Ascending aorta (tissue), 2 donors: Measurements from ENCODE around the gene PSMD14. TPM values are rescaled to one million over a fixed set of nuclear protein-coding genes. Genes with fewer than 3 reads are reported as not detected.

Experiments
- DNase-seq, 2 donors: peaks; one replicate each; pipeline ENCODE4 v3.0.0-alpha.2; 2019; ENCODE audit warnings: low spot score in 2 of 2
- H3K27ac ChIP-seq, 2 donors: fragments of 200-600 bp; sonication (generic); one replicate each; pipeline ENCODE4 v1.5.1; 2016 to 2017; ENCODE audit warnings: mild to moderate bottlenecking in 1 of 2
- H3K27me3 ChIP-seq: fragments of 200-600 bp; sonication (generic); one replicate; pipeline ENCODE4 v1.5.1; 2017
- H3K36me3 ChIP-seq, 2 donors: fragments of 200-600 bp; sonication (generic); one replicate each; pipeline ENCODE4 v1.5.1; 2016
- H3K4me1 ChIP-seq, 2 donors: fragments of 200-600 bp; sonication (generic); one replicate each; pipeline ENCODE4 v1.5.1; 2016 to 2017; ENCODE audit warnings: mild to moderate bottlenecking in 1 of 2
- H3K4me3 ChIP-seq, 2 donors: fragments of 200-600 bp; sonication (generic); one replicate each; pipeline ENCODE4 v1.5.1; 2016 to 2017; ENCODE audit warnings: mild to moderate bottlenecking in 1 of 2
- H3K9me3 ChIP-seq, 2 donors: fragments of 200-600 bp; sonication (generic); one replicate each; pipeline ENCODE4 v1.5.1; 2016
- intact Hi-C: fragments of 100-400 bp; cut with DNase I; formaldehyde crosslinking; loops from one replicate; pipeline ENCODE4 v1.15.1; 2023
- total RNA-seq: library from RNA; depleted of rRNA; stranded (reverse); fragments of >200 nt; gene quantifications from one replicate; pipeline ENCODE4 v1.1.0, GENCODE V29; 2016
- TF ChIP-seq, protein P1 (sequence below), 3 experiments: fragments of 200-600 bp in 2 of 3; fragments of 450-650 bp in 1 of 3; sonication (generic) in 2 of 3; IDR thresholded peaks; one replicate each; pipeline ENCODE4 v1.5.1; 2016 to 2019; ENCODE audit warnings: antibody characterized with exemption in 3 of 3, mild to moderate bottlenecking in 1 of 3, moderate library complexity in 1 of 3

PSMD14 gene
- total RNA-seq, 1 donor from 2014 or later, result 238 TPM

DNA sequence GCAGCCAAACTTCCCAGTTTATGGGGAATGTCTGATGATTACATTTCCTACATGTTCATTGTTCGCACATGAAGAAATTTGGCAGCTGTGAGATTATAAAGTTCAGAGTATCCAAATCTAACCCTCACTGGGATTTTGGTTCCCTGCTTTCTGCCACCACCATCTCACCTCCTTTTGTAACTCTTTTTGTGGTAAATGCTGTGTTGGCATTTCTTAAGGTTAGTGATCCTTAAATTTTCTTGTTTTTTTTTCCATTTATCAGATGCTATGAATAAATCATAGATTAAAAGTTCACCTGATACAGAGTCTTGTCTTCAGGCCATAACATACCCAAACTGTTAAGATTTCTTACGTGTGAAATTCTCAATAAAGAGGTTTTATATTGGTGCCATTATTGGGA lies 99.4 kb downstream of the PSMD14 start:
- intact Hi-C loops, result no loop called here
- no peak for DNase-seq
- Histone ChIP-seq H3K4me1 (no peaks in the 10 kb centered on the region), H3K27me3 (no peaks in the 10 kb centered on the region), H3K27ac (no peak overlapping the region), H3K9me3 (no peaks in the 10 kb centered on the region), H3K4me3 (no peak overlapping the region), H3K36me3 (no peaks in the 10 kb centered on the region)
- TF ChIP-seq, protein P1, sequence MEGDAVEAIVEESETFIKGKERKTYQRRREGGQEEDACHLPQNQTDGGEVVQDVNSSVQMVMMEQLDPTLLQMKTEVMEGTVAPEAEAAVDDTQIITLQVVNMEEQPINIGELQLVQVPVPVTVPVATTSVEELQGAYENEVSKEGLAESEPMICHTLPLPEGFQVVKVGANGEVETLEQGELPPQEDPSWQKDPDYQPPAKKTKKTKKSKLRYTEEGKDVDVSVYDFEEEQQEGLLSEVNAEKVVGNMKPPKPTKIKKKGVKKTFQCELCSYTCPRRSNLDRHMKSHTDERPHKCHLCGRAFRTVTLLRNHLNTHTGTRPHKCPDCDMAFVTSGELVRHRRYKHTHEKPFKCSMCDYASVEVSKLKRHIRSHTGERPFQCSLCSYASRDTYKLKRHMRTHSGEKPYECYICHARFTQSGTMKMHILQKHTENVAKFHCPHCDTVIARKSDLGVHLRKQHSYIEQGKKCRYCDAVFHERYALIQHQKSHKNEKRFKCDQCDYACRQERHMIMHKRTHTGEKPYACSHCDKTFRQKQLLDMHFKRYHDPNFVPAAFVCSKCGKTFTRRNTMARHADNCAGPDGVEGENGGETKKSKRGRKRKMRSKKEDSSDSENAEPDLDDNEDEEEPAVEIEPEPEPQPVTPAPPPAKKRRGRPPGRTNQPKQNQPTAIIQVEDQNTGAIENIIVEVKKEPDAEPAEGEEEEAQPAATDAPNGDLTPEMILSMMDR (IDR thresholded peaks at IDR 0.05), result no peak

DNA sequence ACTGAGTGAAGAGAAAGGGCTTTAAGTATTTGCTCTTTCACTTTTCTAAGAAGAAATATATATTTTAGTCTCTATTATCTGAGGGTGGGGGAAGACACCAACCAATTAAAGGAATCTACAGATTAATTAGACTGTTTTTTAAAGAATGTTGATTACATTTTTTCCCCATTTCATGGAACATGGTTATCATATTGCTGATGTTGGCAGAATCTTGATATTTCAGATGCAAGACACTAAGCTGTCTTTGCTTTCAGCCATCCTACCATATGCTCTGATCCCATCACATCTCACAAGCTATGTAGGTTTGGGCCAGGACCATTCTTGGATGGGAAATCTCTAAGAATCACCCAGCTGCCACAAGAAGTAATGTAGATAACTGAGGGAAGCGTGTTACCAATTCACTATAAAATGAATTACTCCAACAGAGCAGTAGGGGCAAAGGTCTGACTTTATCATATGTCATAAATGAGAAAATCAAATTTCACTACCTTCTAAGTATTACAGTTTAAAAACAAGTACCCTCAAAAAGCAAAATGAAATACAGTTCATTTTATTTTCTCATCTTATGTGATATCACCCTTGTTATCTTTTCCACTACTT lies 101.2 kb downstream of the PSMD14 start:
- Histone ChIP-seq H3K27ac (no peak overlapping the region), H3K9me3 (no peaks in the 10 kb centered on the region), H3K36me3 (no peaks in the 10 kb centered on the region), H3K4me1 (no peaks in the 10 kb centered on the region), H3K4me3 (no peak overlapping the region), H3K27me3 (no peaks in the 10 kb centered on the region)
- intact Hi-C loops, result no loop called here
- TF ChIP-seq, protein P1 (IDR thresholded peaks at IDR 0.05), result no peak
- no peak for DNase-seq

- Histone ChIP-seq H3K4me3 (no peak overlapping the region), H3K4me1 (peaks cover 0 to 22% of the 10 kb centered on the region in 2 donors), H3K9me3 (no peaks in the 10 kb centered on the region), H3K27ac (no peak overlapping the region), H3K36me3 (no peaks in the 10 kb centered on the region), H3K27me3 (peaks cover 16% of the 10 kb centered on the region)
- TF ChIP-seq, protein P1 (IDR thresholded peaks at IDR 0.05), result no peak
- DNase-seq, result no peak
- intact Hi-C loops, result loop anchor here (5.0 kb wide), 1 partner anchor 105 kb away; the partner anchor contains the start of gene PSMD14
These were observed 104.1 kb downstream of the PSMD14 start for GRCh38 chr2:161412346-161412745.

GRCh38 chr2:161414042-161415033 lies 106.1 kb downstream of the PSMD14 start:
- Histone ChIP-seq H3K36me3 (no peaks in the 10 kb centered on the region), H3K4me3 (peak overlapping the region; percentile 47 to 66), H3K4me1 (peaks cover 3 to 31% of the 10 kb centered on the region in 2 donors), H3K9me3 (no peaks in the 10 kb centered on the region), H3K27ac (no peak overlapping the region), H3K27me3 (peaks cover 26% of the 10 kb centered on the region)
- DNase-seq, result no peak
- intact Hi-C loops, result loop anchor here (5.0 kb wide), 1 partner anchor 107 kb away; the partner anchor contains the start of gene PSMD14
- TF ChIP-seq, protein P1 (IDR thresholded peaks at IDR 0.05), result peak in 1 of 3 experiments; percentile 6

DNA sequence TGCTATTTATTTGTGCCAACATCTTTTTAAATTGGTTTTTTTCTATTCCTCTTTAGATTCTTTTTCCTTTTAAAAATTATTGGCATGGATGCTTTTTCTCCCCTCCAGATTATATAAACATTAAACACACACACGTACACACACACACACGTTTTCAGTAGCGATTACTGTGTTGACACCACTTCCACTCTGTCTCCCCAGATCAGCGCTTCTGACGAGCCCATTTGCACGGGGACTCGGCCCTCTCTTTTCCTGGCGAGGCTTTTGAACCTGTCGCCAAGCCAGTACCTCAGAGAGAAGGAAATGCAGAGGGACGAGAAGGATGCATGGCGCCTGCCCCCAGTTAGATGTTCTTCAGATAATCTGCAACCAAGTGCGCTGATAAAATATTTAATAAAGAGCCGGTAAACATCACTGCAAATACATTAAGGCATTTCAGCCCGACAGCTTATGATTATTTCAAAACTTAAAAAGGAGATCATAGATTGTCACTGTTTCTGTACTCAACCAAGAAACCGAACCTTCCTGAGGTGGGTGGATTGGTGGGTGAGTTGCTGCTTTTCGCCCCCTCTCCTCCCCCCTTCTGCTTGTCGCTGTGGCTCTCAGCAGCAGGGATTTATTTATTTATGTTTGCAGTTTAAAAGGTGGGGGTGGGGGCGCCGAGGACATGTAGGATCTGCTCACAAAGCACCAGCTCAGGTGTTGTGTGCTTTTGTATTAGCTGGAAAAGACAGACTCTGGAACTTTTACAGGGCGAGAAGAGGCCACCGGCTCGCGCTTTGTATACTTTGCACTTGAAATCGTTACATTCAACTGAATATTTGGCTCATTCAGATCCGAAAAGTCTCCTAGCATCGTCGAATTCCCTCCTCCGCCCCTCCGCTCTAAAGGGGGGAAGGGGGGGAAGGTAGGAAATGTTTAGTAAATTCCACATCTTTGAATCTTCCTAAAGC lies 107.1 kb downstream of the PSMD14 start:
- peak overlapping the region; percentile 47 to 66 for H3K4me3 ChIP-seq
- intact Hi-C loops, result no loop called here
- H3K27ac ChIP-seq, result no peak overlapping the region
- H3K4me1 ChIP-seq, result peaks cover 3 to 31% of the 10 kb centered on the region in 2 donors
- H3K27me3 ChIP-seq, result peaks cover 34% of the 10 kb centered on the region
- TF ChIP-seq, protein P1 (IDR thresholded peaks at IDR 0.05), result no peak
- no peak for DNase-seq
- no peaks in the 10 kb centered on the region for H3K9me3 ChIP-seq
- H3K36me3 ChIP-seq, result no peaks in the 10 kb centered on the region
